ENCODE measurements around the gene MAP3K4.
A peak's percentile ranks its signal among the peaks of the same experiment; 100 is the strongest.

MAP3K4 gene

GRCh38 chr6:160990847-160991405, 643 bp upstream of the MAP3K4 start:
- Histone ChIP-seq H3K4me1 (ENCODE audit: control insufficient read depth, insufficient read depth, low read length) (peaks cover 8% of the 10 kb centered on the region; the same call in 1 of the 2 replicates), H3K9ac (ENCODE audit: low read depth, low read length) (peak overlapping the region; percentile 86; the same call in 1 of the 2 replicates), H3K27ac (ENCODE audit: low read depth, low read length) (peak overlapping the region; percentile 92), H3K9me3 (ENCODE audit: control insufficient read depth, insufficient read depth, low read length) (no peaks in the 10 kb centered on the region), H3K36me3 (ENCODE audit: control insufficient read depth, insufficient read depth, low read length) (no peaks in the 10 kb centered on the region), H3K4me3 (ENCODE audit: low read depth, low read length) (peak overlapping the region; percentile 88), H3K27me3 (ENCODE audit: control insufficient read depth, insufficient read depth, low read length) (no peaks in the 10 kb centered on the region)

- H3K36me3 ChIP-seq (ENCODE audit: control insufficient read depth, insufficient read depth, low read length) = no peaks in the 10 kb centered on the region
- H3K4me1 ChIP-seq (ENCODE audit: control insufficient read depth, insufficient read depth, low read length) = peaks cover 16% of the 10 kb centered on the region
These were observed 751 bp downstream of the MAP3K4 start for GRCh38 chr6:160992061-160992979.

GRCh38 chr6:160992980-160993314, 1.4 kb downstream of the MAP3K4 start:
- H3K27me3 ChIP-seq (ENCODE audit: control insufficient read depth, insufficient read depth, low read length) = no peaks in the 10 kb centered on the region
- H3K9ac ChIP-seq (ENCODE audit: low read depth, low read length) = no peak overlapping the region
- no peaks in the 10 kb centered on the region for H3K36me3 ChIP-seq (ENCODE audit: control insufficient read depth, insufficient read depth, low read length)
- no peak overlapping the region for H3K27ac ChIP-seq (ENCODE audit: low read depth, low read length)
- H3K9me3 ChIP-seq (ENCODE audit: control insufficient read depth, insufficient read depth, low read length) = no peaks in the 10 kb centered on the region
- peak overlapping the region; percentile 88 for H3K4me3 ChIP-seq (ENCODE audit: low read depth, low read length)
- H3K4me1 ChIP-seq (ENCODE audit: control insufficient read depth, insufficient read depth, low read length) = peaks cover 16% of the 10 kb centered on the region

More at GRCh38 chr6:160992061-160992979, 751 bp downstream of the MAP3K4 start:
- H3K27ac ChIP-seq (ENCODE audit: low read depth, low read length) = peak overlapping the region; percentile 92
- H3K4me3 ChIP-seq (ENCODE audit: low read depth, low read length) = peak overlapping the region; percentile 88
- no peaks in the 10 kb centered on the region for H3K9me3 ChIP-seq (ENCODE audit: control insufficient read depth, insufficient read depth, low read length)
- H3K9ac ChIP-seq (ENCODE audit: low read depth, low read length) = peak overlapping the region; percentile 86
- H3K27me3 ChIP-seq (ENCODE audit: control insufficient read depth, insufficient read depth, low read length) = no peaks in the 10 kb centered on the region

GRCh38 chr6:160995271-160995670, 3.7 kb downstream of the MAP3K4 start:
- Histone ChIP-seq H3K9me3 (ENCODE audit: control insufficient read depth, insufficient read depth, low read length) (no peaks in the 10 kb centered on the region), H3K27ac (ENCODE audit: low read depth, low read length) (no peak overlapping the region), H3K4me1 (ENCODE audit: control insufficient read depth, insufficient read depth, low read length) (peaks cover 16% of the 10 kb centered on the region), H3K27me3 (ENCODE audit: control insufficient read depth, insufficient read depth, low read length) (no peaks in the 10 kb centered on the region), H3K9ac (ENCODE audit: low read depth, low read length) (no peak overlapping the region), H3K4me3 (ENCODE audit: low read depth, low read length) (no peak overlapping the region), H3K36me3 (ENCODE audit: control insufficient read depth, insufficient read depth, low read length) (no peaks in the 10 kb centered on the region)

GRCh38 chr6:160996131-160996601, 4.6 kb downstream of the MAP3K4 start:
- H3K9ac ChIP-seq (ENCODE audit: low read depth, low read length) = no peak overlapping the region
- no peaks in the 10 kb centered on the region for H3K9me3 ChIP-seq (ENCODE audit: control insufficient read depth, insufficient read depth, low read length)
- H3K27me3 ChIP-seq (ENCODE audit: control insufficient read depth, insufficient read depth, low read length) = no peaks in the 10 kb centered on the region
- H3K27ac ChIP-seq (ENCODE audit: low read depth, low read length) = no peak overlapping the region
- H3K4me1 ChIP-seq (ENCODE audit: control insufficient read depth, insufficient read depth, low read length) = peaks cover 11% of the 10 kb centered on the region; the same call in 1 of the 2 replicates
- no peaks in the 10 kb centered on the region for H3K36me3 ChIP-seq (ENCODE audit: control insufficient read depth, insufficient read depth, low read length)
- H3K4me3 ChIP-seq (ENCODE audit: low read depth, low read length) = no peak overlapping the region

GRCh38 chr6:160998217-160998616, 6.6 kb downstream of the MAP3K4 start:
- H3K9ac ChIP-seq (ENCODE audit: low read depth, low read length) = no peak overlapping the region
- no peaks in the 10 kb centered on the region for H3K9me3 ChIP-seq (ENCODE audit: control insufficient read depth, insufficient read depth, low read length)
- no peak overlapping the region for H3K27ac ChIP-seq (ENCODE audit: low read depth, low read length)
- no peak overlapping the region for H3K4me3 ChIP-seq (ENCODE audit: low read depth, low read length)
- no peaks in the 10 kb centered on the region for H3K27me3 ChIP-seq (ENCODE audit: control insufficient read depth, insufficient read depth, low read length)
- no peaks in the 10 kb centered on the region for H3K36me3 ChIP-seq (ENCODE audit: control insufficient read depth, insufficient read depth, low read length)
- peaks cover 14% of the 10 kb centered on the region for H3K4me1 ChIP-seq (ENCODE audit: control insufficient read depth, insufficient read depth, low read length)

- H3K27me3 ChIP-seq (ENCODE audit: control insufficient read depth, insufficient read depth, low read length) = no peaks in the 10 kb centered on the region
- no peak overlapping the region for H3K4me3 ChIP-seq (ENCODE audit: low read depth, low read length)
- no peaks in the 10 kb centered on the region for H3K36me3 ChIP-seq (ENCODE audit: control insufficient read depth, insufficient read depth, low read length)
- H3K4me1 ChIP-seq (ENCODE audit: control insufficient read depth, insufficient read depth, low read length) = peaks cover 14% of the 10 kb centered on the region
- no peak overlapping the region for H3K9ac ChIP-seq (ENCODE audit: low read depth, low read length)
- H3K27ac ChIP-seq (ENCODE audit: low read depth, low read length) = no peak overlapping the region
- no peaks in the 10 kb centered on the region for H3K9me3 ChIP-seq (ENCODE audit: control insufficient read depth, insufficient read depth, low read length)
These were observed 7.2 kb downstream of the MAP3K4 start for GRCh38 chr6:160998766-160999165.

- no peaks in the 10 kb centered on the region for H3K27me3 ChIP-seq (ENCODE audit: control insufficient read depth, insufficient read depth, low read length)
- H3K9ac ChIP-seq (ENCODE audit: low read depth, low read length) = no peak overlapping the region
These were observed 7.9 kb downstream of the MAP3K4 start for GRCh38 chr6:160999516-160999915.

GRCh38 chr6:161000632-161001031, 9.1 kb downstream of the MAP3K4 start:
- H3K4me3 ChIP-seq (ENCODE audit: low read depth, low read length) = no peak overlapping the region
- H3K27me3 ChIP-seq (ENCODE audit: control insufficient read depth, insufficient read depth, low read length) = no peaks in the 10 kb centered on the region
- peaks cover 3% of the 10 kb centered on the region; the same call in 1 of the 2 replicates for H3K36me3 ChIP-seq (ENCODE audit: control insufficient read depth, insufficient read depth, low read length)
- H3K9ac ChIP-seq (ENCODE audit: low read depth, low read length) = no peak overlapping the region
- no peak overlapping the region for H3K27ac ChIP-seq (ENCODE audit: low read depth, low read length)
- no peaks in the 10 kb centered on the region for H3K9me3 ChIP-seq (ENCODE audit: control insufficient read depth, insufficient read depth, low read length)
- H3K4me1 ChIP-seq (ENCODE audit: control insufficient read depth, insufficient read depth, low read length) = peaks cover 14% of the 10 kb centered on the region

More at GRCh38 chr6:160999516-160999915, 7.9 kb downstream of the MAP3K4 start:
- Histone ChIP-seq H3K9me3 (ENCODE audit: control insufficient read depth, insufficient read depth, low read length) (no peaks in the 10 kb centered on the region), H3K27ac (ENCODE audit: low read depth, low read length) (no peak overlapping the region), H3K36me3 (ENCODE audit: control insufficient read depth, insufficient read depth, low read length) (peaks cover 3% of the 10 kb centered on the region; the same call in 1 of the 2 replicates), H3K4me3 (ENCODE audit: low read depth, low read length) (no peak overlapping the region), H3K4me1 (ENCODE audit: control insufficient read depth, insufficient read depth, low read length) (peaks cover 14% of the 10 kb centered on the region)

- peaks cover 3% of the 10 kb centered on the region; the same call in 1 of the 2 replicates for H3K36me3 ChIP-seq (ENCODE audit: control insufficient read depth, insufficient read depth, low read length)
- no peak overlapping the region for H3K27ac ChIP-seq (ENCODE audit: low read depth, low read length)
- H3K9me3 ChIP-seq (ENCODE audit: control insufficient read depth, insufficient read depth, low read length) = no peaks in the 10 kb centered on the region
- H3K4me3 ChIP-seq (ENCODE audit: low read depth, low read length) = no peak overlapping the region
- no peak overlapping the region for H3K9ac ChIP-seq (ENCODE audit: low read depth, low read length)
- H3K27me3 ChIP-seq (ENCODE audit: control insufficient read depth, insufficient read depth, low read length) = no peaks in the 10 kb centered on the region
- peaks cover 10% of the 10 kb centered on the region for H3K4me1 ChIP-seq (ENCODE audit: control insufficient read depth, insufficient read depth, low read length)
These were observed 9.9 kb downstream of the MAP3K4 start for GRCh38 chr6:161001421-161001820.

- H3K4me1 ChIP-seq (ENCODE audit: control insufficient read depth, insufficient read depth, low read length) = peaks cover 6% of the 10 kb centered on the region
- H3K9ac ChIP-seq (ENCODE audit: low read depth, low read length) = no peak overlapping the region
- H3K9me3 ChIP-seq (ENCODE audit: control insufficient read depth, insufficient read depth, low read length) = no peaks in the 10 kb centered on the region
- peaks cover 3% of the 10 kb centered on the region; the same call in 1 of the 2 replicates for H3K36me3 ChIP-seq (ENCODE audit: control insufficient read depth, insufficient read depth, low read length)
- H3K27ac ChIP-seq (ENCODE audit: low read depth, low read length) = no peak overlapping the region
- no peak overlapping the region for H3K4me3 ChIP-seq (ENCODE audit: low read depth, low read length)
- no peaks in the 10 kb centered on the region for H3K27me3 ChIP-seq (ENCODE audit: control insufficient read depth, insufficient read depth, low read length)
These were observed 11.8 kb downstream of the MAP3K4 start for GRCh38 chr6:161003336-161003735.
